HepG2 (cell line): Measurements from ENCODE around the gene IL1RL2. TPM values are rescaled to one million over a fixed set of nuclear protein-coding genes. Genes with fewer than 3 reads are reported as not detected.

Experiments used
- BHLHE40 ChIP-seq: IDR thresholded peaks from 2 replicates; pipeline ENCODE4 v1.6.1; 2011; ENCODE audit warnings: low read length, improper control_type of control experiment
- HOXA5 ChIP-seq: sonication (generic); formaldehyde crosslinking; IDR thresholded peaks from 2 replicates; pipeline ENCODE4 v1.4.0; 2020; ENCODE audit warnings: missing genetic modification reagents
- JUNB ChIP-seq: sonication (generic); formaldehyde crosslinking; IDR thresholded peaks from 2 replicates; pipeline ENCODE4 v1.8.0; 2022; ENCODE audit warnings: missing genetic modification reagents, mild to moderate bottlenecking, borderline replicate concordance
- KLF11 ChIP-seq: IDR thresholded peaks from 2 replicates; pipeline ENCODE4 v1.6.1; 2016; ENCODE audit warnings: missing compliant biosample characterization
- NONO ChIP-seq, 2 experiments: fragments of 450-650 bp in 1 of 2; sonication (generic) in 1 of 2; formaldehyde crosslinking in 1 of 2; IDR thresholded peaks in 1 of 2; conservative IDR thresholded peaks in 1 of 2; 2 replicates each; pipeline versions ENCODE4 v1.6.1 to v1.8.0; 2017 to 2022; ENCODE audit warnings: mild to moderate bottlenecking in 1 of 2, missing genetic modification reagents in 1 of 2, moderate library complexity in 1 of 2
- PAWR ChIP-seq: sonication (generic); formaldehyde crosslinking; IDR thresholded peaks from 2 replicates; pipeline ENCODE4 v1.4.0; 2020; ENCODE audit warnings: missing genetic modification reagents, mild to moderate bottlenecking, borderline replicate concordance
- PHF21A ChIP-seq: sonication (generic); formaldehyde crosslinking; IDR thresholded peaks from 2 replicates; pipeline ENCODE4 v1.5.0; 2020; ENCODE audit warnings: mild to moderate bottlenecking, missing genetic modification reagents
- SMARCC2 ChIP-seq: fragments of 450-650 bp; IDR thresholded peaks from 2 replicates; pipeline ENCODE4 v1.6.1; 2017; ENCODE audit warnings: antibody characterized with exemption, mild to moderate bottlenecking
- THRA ChIP-seq: sonication (generic); formaldehyde crosslinking; IDR thresholded peaks from 2 replicates; pipeline ENCODE4 v1.4.0; 2020; ENCODE audit warnings: missing genetic modification reagents, borderline replicate concordance
- TOE1 ChIP-seq: sonication (generic); formaldehyde crosslinking; IDR thresholded peaks from 2 replicates; pipeline ENCODE4 v1.4.0; 2020; ENCODE audit warnings: mild to moderate bottlenecking, missing genetic modification reagents
- ZFY ChIP-seq: sonication (generic); formaldehyde crosslinking; IDR thresholded peaks from 2 replicates; pipeline ENCODE4 v1.4.0; 2020; ENCODE audit warnings: missing genetic modification reagents
- ZNF253 ChIP-seq: sonication (generic); formaldehyde crosslinking; IDR thresholded peaks from 2 replicates; pipeline ENCODE4 v1.8.0; 2022; ENCODE audit warnings: mild to moderate bottlenecking, missing genetic modification reagents, borderline replicate concordance
- ZNF296 ChIP-seq: sonication (generic); formaldehyde crosslinking; conservative IDR thresholded peaks from 2 replicates; pipeline ENCODE4 v1.5.0; 2020; ENCODE audit warnings: mild to moderate bottlenecking, missing genetic modification reagents
- ZNF629 ChIP-seq: sonication (generic); formaldehyde crosslinking; conservative IDR thresholded peaks from 2 replicates; pipeline ENCODE4 v1.5.0; 2020; ENCODE audit warnings: missing genetic modification reagents
- ZSCAN21 ChIP-seq: sonication (generic); formaldehyde crosslinking; IDR thresholded peaks from 2 replicates; pipeline ENCODE4 v1.8.0; 2022; ENCODE audit warnings: mild to moderate bottlenecking, missing genetic modification reagents, moderate library complexity, borderline replicate concordance
- ZSCAN29 ChIP-seq: sonication (generic); formaldehyde crosslinking; conservative IDR thresholded peaks from 2 replicates; pipeline ENCODE4 v1.4.0; 2020; ENCODE audit warnings: mild to moderate bottlenecking, missing genetic modification reagents
- polyA plus RNA-seq, 8 experiments: library from polyadenylated mRNA; depleted of rRNA in 3 of 8; stranded (reverse) in 7 of 8; unstranded in 1 of 8; fragments of >200 nt; fragmentation: Illumina TruSeq in 4 of 8; extraction: Trizol in 4 of 8; gene quantifications; 2 replicates each; pipeline versions ENCODE4 v1.2.1 to v1.2.3, GENCODE V29; 2011 to 2016; ENCODE audit warnings: low read depth in 4 of 8, missing spikeins in 1 of 8, mixed read lengths in 1 of 8; ENCODE audit not compliant: insufficient read depth in 1 of 8
- total RNA-seq, 5 experiments: library from RNA; depleted of rRNA; stranded (reverse); fragments of >200 nt; fragmentation: Illumina TruSeq; extraction: Trizol; gene quantifications; 2 replicates each; pipeline ENCODE4 v1.2.3, GENCODE V29; 2016; ENCODE audit warnings: low read depth in 1 of 5
- TF ChIP-seq, protein P1 (sequence below): sonication (generic); formaldehyde crosslinking; IDR thresholded peaks from 2 replicates; pipeline ENCODE4 v1.4.0; 2020; ENCODE audit warnings: missing genetic modification reagents, borderline replicate concordance
- TF ChIP-seq, protein P2 (sequence below): sonication (generic); formaldehyde crosslinking; IDR thresholded peaks from 2 replicates; pipeline ENCODE4 v1.4.0; 2020; ENCODE audit warnings: missing genetic modification reagents
- TF ChIP-seq, protein P3 (sequence below): sonication (generic); formaldehyde crosslinking; IDR thresholded peaks from 2 replicates; pipeline ENCODE4 v1.4.0; 2020; ENCODE audit warnings: missing genetic modification reagents, borderline replicate concordance

The IL1RL2 gene
- total and polyA plus RNA-seq, 2 of the 13 experiments (the other 11 are each of a cell fraction or from before 2014, with no cell fraction given), result 0.03 TPM; not detected in 1

GRCh38 chr2:102142829-102143449, 43.9 kb upstream of the IL1RL2 start (continued):
- peak; percentile 20; the same call in 1 of the 2 replicates for TF ChIP-seq ZSCAN29 (CRISPR knock-in tag)
- 0 out of 2 replicates have a peak, but pooled peaks have one; percentile 2 for TF ChIP-seq PHF21A (CRISPR knock-in tag)
- TF ChIP-seq ZNF629 (CRISPR knock-in tag), result 0 out of 2 replicates have a peak, but pooled peaks have one; percentile 5
- no peak for TF ChIP-seq NONO (IDR thresholded peaks at IDR 0.05)
- TF ChIP-seq NONO (CRISPR knock-in tag; conservative IDR thresholded peaks at IDR 0.05), result 0 out of 2 replicates have a peak, but pooled peaks have one; percentile 17
- 0 out of 2 replicates have a peak, but pooled peaks have one; percentile 4 for TF ChIP-seq BHLHE40
- no peak for TF ChIP-seq HOXA5 (CRISPR knock-in tag)
- TF ChIP-seq, protein P1, sequence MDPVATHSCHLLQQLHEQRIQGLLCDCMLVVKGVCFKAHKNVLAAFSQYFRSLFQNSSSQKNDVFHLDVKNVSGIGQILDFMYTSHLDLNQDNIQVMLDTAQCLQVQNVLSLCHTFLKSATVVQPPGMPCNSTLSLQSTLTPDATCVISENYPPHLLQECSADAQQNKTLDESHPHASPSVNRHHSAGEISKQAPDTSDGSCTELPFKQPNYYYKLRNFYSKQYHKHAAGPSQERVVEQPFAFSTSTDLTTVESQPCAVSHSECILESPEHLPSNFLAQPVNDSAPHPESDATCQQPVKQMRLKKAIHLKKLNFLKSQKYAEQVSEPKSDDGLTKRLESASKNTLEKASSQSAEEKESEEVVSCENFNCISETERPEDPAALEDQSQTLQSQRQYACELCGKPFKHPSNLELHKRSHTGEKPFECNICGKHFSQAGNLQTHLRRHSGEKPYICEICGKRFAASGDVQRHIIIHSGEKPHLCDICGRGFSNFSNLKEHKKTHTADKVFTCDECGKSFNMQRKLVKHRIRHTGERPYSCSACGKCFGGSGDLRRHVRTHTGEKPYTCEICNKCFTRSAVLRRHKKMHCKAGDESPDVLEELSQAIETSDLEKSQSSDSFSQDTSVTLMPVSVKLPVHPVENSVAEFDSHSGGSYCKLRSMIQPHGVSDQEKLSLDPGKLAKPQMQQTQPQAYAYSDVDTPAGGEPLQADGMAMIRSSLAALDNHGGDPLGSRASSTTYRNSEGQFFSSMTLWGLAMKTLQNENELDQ (CRISPR knock-in tag), result no peak
- TF ChIP-seq JUNB (CRISPR knock-in tag), result no peak
- no peak; the same call in 1 of the 2 replicates for TF ChIP-seq ZNF296 (CRISPR knock-in tag)
- TF ChIP-seq ZNF253, result no peak
- peak; percentile 21; the same call in 1 of the 2 replicates for TF ChIP-seq ZFY (CRISPR knock-in tag)
- TF ChIP-seq, protein P2, sequence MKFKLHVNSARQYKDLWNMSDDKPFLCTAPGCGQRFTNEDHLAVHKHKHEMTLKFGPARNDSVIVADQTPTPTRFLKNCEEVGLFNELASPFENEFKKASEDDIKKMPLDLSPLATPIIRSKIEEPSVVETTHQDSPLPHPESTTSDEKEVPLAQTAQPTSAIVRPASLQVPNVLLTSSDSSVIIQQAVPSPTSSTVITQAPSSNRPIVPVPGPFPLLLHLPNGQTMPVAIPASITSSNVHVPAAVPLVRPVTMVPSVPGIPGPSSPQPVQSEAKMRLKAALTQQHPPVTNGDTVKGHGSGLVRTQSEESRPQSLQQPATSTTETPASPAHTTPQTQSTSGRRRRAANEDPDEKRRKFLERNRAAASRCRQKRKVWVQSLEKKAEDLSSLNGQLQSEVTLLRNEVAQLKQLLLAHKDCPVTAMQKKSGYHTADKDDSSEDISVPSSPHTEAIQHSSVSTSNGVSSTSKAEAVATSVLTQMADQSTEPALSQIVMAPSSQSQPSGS, result no peak
- no peak for TF ChIP-seq KLF11 (CRISPR knock-in tag)
- TF ChIP-seq PAWR (CRISPR knock-in tag), result 0 out of 2 replicates have a peak, but pooled peaks have one; percentile 33
- TF ChIP-seq, protein P3, sequence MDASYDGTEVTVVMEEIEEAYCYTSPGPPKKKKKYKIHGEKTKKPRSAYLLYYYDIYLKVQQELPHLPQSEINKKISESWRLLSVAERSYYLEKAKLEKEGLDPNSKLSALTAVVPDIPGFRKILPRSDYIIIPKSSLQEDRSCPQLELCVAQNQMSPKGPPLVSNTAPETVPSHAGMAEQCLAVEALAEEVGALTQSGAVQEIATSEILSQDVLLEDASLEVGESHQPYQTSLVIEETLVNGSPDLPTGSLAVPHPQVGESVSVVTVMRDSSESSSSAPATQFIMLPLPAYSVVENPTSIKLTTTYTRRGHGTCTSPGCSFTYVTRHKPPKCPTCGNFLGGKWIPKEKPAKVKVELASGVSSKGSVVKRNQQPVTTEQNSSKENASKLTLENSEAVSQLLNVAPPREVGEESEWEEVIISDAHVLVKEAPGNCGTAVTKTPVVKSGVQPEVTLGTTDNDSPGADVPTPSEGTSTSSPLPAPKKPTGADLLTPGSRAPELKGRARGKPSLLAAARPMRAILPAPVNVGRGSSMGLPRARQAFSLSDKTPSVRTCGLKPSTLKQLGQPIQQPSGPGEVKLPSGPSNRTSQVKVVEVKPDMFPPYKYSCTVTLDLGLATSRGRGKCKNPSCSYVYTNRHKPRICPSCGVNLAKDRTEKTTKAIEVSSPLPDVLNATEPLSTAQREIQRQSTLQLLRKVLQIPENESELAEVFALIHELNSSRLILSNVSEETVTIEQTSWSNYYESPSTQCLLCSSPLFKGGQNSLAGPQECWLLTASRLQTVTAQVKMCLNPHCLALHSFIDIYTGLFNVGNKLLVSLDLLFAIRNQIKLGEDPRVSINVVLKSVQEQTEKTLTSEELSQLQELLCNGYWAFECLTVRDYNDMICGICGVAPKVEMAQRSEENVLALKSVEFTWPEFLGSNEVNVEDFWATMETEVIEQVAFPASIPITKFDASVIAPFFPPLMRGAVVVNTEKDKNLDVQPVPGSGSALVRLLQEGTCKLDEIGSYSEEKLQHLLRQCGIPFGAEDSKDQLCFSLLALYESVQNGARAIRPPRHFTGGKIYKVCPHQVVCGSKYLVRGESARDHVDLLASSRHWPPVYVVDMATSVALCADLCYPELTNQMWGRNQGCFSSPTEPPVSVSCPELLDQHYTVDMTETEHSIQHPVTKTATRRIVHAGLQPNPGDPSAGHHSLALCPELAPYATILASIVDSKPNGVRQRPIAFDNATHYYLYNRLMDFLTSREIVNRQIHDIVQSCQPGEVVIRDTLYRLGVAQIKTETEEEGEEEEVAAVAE (CRISPR knock-in tag), result peak; percentile 17; the same call in 1 of the 2 replicates
- TF ChIP-seq THRA (CRISPR knock-in tag), result no peak
- TF ChIP-seq SMARCC2, result no peak
- TF ChIP-seq ZSCAN21, result peak; percentile 15; the same call in 1 of the 2 replicates
- peak; percentile 10; the same call in 1 of the 2 replicates for TF ChIP-seq TOE1 (CRISPR knock-in tag)
